LHCN-M2 (cell line): ENCODE data around the gene CNTN1. TPM values are rescaled to one million over a fixed set of nuclear protein-coding genes. Genes with fewer than 3 reads are reported as not detected.

ENCODE experiments used
- DNase-seq: peaks from one replicate; pipeline ENCODE4 v3.0.0-alpha.2; 2012; ENCODE audit warnings: low read depth
- total RNA-seq: library from RNA; depleted of rRNA; stranded (reverse); fragments of >200 nt; gene quantifications from 2 replicates; pipeline ENCODE4 v1.2.3, GENCODE V29; 2014

The CNTN1 gene
- total RNA-seq, 1 experiment from 2014 or later = not detected

DNA sequence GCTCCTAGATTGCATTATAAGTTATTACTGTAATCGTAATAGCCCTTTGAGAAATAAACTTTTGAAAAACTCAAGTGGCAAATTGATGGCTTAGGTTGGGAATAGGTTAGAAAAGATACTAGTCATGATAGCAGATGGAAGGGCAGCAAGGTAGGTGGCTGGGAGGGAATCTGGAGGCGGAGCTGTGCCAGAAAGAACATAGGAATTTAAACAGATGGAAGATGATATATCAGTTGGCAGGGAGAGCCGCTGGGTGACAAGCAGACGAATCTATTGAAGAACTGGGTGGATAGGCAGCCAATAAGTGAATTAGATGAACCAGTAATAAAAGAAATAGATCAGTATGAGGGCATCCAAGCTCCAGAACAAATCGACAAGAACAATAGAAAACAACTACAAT is 142.1 kb downstream of the CNTN1 start:
- no peak for DNase-seq

DNA sequence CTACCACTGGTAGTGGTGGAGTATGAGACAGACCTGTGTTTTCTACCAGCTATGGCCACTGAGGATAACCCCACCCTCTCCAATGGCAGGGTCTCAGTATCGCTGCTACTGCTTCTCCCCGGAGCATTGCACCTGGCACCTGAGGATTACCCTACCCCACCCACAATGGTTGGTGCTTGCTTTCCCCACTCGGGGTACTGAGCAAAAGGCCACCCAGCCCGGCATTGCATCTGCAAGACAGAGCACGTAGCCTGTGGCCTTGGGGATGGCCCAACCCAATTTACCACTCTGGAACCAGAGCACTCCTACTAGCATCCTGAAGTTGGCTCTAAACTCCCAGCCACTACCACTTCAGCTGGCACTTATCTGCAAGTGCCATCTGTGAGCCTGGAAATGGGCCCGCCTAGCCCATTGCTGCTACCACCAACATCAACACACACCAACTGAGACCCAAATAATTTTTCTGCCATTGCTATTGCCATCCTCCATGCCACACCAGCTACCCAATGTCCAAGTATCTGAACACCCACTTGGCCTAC is 145.7 kb downstream of the CNTN1 start:
- DNase-seq = no peak

DNA sequence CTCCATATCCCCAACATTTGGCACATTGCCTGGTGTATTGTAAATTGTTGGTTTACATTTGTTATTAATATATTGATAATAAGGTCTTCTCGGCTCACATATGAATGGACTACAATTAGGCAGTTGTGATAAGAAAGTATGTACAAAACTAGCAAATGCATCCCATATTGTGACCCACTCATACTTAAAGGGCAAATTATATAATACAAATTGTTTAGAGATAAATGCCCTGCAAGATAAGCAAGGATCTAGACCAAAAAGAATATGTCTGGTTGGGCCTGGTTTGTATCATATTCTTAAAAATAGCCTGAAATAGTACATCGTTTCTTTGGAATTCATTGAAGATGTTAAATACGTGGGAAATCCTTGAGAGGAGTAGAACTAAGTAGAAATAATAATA is 151.3 kb downstream of the CNTN1 start:
- DNase-seq = no peak

DNA sequence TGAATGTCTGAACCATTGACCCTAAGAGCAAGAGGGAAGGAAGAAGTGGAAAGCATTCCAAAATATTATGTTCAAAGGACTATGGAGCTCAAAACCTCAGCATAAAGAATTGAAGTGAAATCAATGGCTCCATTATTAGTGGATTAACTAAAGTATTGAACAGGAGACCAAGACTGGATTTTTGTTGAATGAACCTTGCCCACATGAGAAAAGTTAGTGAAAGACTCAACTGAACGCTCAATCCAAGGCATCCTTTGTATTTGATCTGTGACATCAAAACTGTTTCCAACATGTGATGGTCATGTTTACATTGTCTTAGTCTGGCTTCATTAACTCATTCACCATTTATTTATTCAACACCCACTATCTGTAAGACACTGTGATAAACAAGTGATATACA is 161.0 kb downstream of the CNTN1 start:
- DNase-seq = no peak

DNA sequence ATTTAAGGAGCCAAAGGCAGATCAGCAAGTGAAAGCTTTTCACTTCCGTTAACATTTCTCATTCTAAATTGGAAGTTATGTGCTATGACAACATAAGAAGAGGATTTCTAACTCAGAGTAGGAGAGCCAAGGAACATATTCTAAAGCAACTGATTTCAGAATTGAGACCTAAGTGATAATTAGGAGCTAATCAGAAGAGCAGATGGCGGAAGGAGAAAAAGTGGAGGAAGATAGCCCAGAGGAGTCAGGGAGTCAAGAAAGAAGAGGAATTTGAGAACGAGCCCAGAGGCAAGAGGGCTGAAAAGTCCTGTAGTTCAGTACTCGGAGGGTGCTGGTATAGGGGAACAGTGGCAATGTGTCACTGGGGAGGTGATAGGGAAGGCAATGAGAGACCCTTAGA is 162.4 kb downstream of the CNTN1 start:
- no peak for DNase-seq

DNA sequence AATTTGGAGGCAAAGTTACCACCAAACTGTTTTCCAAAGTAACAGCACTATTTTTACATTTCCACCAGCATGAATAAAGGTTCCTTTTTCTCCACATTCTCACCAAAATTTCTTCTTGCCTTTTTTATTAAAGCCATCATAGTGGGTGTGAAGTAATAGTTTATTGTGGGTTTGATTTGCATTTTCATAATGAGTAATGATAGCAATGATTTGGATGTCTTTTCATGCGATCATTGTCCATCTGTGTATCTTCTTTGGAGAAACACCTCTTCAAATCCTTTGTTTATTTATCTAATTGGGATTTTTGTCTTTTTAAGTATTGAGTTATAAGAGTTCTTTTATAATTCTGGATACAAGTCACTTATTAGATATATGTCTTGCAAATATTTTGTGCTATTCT is 172.7 kb downstream of the CNTN1 start:
- no peak for DNase-seq

DNA sequence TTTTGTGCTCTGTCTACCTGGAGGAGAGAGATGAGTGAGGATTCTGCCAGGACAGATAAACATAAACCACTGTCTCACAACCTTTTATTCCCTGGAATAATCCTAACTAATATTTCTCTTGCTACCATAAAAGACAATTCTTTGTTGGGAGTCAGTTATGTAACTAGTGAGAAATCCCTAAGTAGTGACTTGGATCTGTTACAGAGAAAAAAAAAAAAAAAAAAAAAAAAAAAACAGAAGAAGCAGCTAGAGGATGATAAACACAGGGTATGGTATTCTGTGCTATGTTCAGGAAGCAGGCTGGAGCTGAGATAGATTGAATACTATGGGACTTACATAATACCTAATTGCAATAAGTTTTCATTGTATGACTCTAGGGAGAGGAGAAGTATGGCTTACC is 178.7 kb downstream of the CNTN1 start:
- DNase-seq = no peak

DNA sequence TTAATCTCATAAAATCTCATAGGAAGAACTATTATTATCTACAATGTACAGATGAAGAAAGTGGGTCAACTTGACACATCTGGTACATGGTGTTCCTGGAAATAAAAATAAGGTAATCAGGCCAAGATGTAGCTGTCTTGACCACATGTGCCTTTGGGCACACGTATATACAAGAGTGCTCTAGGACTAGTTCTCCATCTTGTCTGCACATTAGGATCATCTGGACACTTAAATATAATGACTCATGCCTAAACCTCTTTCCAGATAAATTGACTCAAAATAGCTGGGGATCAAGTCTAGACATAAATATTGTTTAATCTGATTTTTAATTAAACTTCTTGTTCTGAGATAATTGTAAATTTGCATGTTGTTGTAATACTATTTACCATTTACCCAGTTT is 182.6 kb downstream of the CNTN1 start:
- DNase-seq = no peak

DNA sequence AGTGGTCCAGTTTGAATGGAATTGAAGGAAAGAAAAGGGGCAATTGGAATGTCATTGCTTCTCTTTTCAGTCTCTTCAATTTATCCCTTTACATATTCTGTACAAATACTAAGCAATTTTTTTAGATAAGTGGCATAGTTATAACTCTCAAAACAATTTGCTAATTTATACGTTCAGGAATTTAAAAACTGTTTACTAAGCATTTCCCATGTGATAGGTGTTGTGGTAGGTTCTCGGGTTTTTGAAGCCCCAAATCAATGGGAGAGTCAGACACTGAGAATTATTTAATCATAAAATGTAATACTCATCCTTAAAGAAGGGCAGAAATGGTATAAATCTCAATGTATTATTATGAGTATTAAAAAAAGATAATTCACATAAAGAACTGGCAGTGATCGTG is 197.1 kb downstream of the CNTN1 start:
- no peak for DNase-seq

DNA sequence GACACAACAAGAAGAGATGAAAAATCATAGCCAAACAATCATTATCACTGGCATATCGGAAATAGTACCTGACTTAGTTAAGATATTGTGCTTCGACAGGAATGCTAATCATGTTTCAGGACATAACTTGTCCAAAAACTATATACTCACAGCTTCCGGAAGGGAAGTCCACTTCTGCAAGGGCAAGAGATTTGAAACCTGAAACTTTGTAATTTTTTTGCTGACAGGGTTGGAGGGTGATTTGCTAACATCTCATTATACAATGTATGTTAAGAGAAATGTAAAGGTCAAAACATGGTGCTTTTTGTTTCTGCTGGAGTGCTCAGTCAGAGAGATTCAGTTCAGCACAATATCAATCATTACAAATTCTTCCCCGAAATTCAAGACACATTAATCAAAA is 200.3 kb downstream of the CNTN1 start:
- DNase-seq = no peak

DNA sequence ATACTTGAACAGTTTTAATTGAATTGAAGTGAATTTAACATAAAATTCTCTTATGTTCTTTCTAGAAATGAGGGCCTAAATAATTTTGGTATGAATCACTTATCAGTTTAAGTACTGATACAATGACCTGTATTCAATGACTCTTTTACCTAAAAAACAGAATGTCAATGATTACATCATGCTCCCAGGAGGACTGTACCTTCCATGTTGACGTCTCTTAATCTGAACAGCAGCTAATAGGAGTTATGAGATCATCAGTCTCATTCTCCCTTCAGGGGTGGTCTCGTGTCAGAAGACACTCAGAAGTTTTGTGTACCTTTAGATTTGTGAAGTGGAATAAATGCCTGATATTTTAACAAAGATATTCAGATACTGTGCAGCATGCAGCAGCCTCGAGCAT is 206.3 kb downstream of the CNTN1 start:
- DNase-seq = no peak

DNA sequence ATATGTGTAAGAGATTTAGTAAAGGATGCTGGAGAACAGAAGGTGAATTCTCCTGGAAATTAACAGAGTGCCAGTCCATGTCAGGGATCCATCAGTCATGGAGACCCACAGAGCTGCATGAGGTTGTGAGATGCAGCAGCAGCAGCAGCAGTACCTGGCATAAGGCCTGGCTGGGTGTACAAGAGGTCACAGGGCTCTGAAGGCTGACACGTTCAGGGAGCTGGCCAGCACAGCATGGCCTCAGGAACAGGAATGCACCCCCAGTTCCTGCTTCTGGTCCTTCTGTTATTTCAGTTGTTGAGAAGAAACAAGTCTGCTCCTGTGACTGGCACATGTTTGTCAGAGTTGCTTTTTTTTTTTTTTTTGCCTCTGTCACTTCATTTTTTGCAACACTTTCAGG is 210.8 kb downstream of the CNTN1 start:
- DNase-seq = no peak

DNA sequence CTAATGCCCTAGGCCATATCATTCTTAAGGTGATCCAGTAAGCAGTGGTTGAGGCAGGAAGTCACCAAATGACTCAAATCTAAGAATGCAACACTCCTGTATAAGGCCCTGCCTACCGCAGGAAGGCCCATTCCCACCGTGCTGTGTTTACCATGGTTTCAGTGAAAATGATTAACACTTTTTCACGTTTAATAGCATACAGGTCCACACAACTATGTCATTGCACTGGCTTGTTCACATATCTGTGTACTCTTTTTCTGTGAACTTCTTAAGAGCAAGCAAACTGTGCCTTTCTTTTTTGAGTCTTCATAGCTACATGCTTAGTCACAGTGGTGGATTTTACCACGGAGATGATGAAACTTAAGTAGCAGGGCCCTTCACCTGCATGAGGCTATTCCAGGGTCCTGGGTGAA is 214.9 kb downstream of the CNTN1 start:
- DNase-seq = no peak

DNA sequence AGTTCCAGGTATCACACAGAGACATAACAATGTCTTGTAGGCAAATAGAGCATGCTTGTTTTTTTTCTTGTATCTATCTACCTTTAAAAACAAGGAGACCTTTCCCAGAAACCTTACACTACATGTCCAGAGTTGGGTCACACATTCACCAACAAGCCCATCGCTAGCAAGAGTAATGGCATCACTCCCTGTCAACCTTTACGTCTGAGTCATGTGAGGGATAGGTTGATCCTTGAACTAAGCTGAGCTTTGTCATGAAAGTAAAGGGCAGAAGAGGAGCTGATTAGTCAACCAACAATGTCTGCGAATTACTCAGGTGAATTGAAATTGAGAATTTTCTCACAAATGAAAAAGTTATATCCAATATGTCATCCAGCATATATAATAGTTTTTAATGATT is 219.4 kb downstream of the CNTN1 start:
- DNase-seq = no peak

DNA sequence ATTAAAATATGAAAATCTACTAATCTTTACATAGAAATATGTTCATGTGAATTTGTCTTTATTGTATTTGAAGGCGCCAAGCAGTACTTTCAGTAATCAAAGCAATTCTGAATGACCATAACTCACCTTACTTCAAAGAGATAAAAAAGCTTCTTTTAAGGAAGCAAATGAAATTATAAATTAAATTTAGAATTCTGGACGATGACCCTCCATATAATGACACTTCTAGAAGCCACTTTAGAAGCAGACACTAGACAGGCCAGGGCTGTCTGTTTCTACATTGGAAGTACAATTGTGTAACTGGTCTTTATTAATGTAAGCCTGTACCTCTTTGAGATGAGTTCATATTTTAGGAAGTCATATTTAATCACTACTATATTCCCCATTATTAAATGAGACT is 222.9 kb downstream of the CNTN1 start:
- DNase-seq = no peak

DNA sequence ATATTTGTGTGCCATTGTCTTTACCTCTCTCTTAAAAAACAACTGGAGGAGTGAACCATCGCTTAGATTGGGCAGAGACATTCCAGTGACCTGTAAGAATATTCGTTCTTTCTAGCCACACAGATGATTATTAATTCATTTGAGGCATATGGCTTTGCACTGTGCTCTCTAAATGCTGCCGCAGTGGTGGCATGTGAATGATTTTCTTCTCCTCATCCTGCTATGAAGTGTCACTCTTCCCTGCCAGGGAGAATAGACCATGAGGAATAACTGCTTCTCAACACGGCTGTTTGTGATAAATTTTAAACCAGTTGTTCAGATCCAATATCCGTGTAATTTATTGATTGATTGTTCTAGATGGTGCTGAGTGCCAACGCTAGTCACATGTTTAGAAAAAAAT is 225.3 kb downstream of the CNTN1 start:
- DNase-seq = no peak

DNA sequence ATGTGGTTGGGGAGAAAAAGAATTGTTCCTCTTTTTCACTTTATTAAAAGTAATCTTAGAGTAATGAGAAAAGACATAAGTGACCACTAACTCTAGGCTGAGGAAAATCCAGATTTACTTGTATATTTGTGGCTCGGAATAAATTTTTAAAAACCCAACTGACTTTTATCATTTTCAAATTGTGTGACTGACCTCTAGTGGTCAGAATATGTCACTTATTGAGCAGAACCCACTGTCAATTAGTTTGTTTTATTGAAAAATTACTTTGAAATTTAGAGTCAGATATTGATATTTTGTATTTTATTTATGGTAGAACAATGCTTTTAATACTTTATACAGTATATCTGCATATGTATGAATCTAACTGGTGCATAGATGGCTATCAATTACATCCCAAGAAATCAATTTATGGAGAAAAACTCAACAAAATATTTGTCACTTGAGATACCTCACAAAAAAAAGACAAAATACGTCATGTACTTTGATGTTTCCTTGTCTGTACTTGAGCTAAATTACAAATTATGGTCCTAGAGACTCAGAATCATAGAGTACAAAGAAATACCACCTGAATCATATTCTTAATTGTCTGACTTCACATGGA is 229.4 kb downstream of the CNTN1 start:
- DNase-seq = peak; percentile 1

DNA sequence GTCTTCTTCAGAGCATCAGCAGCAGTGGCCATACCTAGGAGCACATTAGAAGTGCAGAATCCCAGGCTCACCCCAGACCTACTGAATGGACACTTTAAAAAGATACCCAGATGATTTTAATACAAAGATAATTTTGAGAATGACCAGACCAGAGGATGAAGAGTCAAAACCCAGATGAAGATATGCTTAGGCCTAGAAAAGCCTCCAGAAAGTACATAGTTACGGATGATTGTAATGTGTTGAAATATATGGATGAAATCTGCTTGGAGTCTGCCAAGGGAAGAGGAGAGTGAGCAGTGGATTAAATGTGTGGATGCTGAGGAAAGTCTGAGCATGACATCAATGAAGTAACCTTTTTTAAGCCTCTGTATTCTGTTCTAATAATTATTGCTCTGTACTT is 245.7 kb downstream of the CNTN1 start:
- no peak for DNase-seq

DNA sequence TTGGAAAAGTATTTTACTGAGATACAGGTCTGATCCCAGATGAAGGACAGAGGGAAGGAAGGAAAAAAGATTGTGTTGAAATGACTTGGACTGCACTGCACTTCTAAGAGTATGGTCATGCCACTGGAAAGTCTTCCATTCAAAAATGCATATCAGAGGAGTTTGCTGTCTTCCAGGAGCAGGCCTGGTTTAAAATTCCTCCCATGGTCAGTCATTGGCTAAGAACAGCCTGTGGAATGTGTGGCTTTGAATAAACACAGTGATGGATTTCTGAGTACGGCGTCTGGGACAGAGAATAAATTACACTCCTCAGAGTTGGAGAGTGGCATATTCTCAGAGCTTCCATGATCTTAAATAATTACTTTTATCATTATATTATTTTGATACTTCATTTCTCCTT is 250.1 kb downstream of the CNTN1 start:
- DNase-seq = peak; percentile 3

DNA sequence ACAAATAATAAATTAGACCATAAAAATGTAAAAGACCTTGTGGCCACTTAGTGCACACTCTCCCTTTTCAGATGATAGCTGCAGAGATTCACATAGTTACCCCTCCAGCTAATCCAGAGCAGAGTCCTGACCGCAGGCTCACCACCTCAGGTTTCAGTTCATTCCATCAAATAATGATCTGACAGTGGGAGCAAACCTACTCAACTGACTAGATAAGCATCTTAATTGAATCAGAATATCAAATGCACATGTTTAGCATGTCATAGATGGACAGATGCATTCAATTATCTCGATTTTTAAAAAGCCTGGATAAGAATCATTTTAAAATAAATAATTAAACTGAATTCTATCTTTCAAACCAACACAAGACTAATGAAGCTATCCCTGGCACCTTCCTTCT is 253.5 kb downstream of the CNTN1 start:
- DNase-seq = no peak

DNA sequence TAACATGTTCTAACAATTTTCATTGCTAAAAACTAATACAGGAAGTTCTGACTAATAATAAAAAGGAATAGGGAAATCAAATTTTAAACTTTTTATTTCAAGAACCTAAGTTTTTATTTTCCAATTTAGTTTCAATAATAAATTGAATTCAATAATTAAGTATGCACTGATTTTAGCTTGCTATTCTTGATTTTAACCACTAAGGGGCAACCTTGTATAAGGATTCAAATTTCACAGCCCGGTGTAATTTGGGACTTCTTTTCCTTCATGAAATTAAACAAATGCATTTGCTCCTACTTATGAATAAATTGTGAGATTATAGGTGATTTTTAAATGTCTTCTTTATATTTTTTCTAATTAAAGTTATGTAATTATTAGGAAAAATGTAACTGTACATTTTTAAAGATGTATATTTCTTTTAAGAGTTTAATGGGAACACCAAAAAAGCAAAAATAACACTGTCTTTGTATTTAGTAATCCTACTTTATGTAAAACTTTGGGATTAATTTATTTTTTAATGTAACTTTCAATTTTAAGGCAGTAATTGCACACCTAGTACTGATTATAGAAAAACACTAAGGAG is 254.5 kb downstream of the CNTN1 start:
- peak; percentile 10 for DNase-seq

DNA sequence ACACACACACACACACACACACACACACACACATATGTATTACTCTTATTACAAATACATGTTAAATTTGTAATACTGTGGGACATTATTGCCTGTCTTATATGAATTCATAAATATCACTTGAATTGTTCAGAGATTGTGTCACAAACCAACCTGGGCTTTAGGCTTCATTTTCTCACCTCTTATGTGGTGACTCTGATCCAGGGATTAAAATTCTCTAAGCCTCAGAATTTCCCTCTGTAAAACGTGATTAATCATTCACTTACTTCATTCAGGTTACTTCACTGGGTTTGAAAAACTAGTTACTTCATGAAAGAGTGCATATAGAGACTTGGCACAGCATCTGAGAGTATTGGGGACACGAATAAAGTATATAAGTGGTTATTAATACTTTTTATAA is 255.6 kb downstream of the CNTN1 start:
- DNase-seq = no peak

DNA sequence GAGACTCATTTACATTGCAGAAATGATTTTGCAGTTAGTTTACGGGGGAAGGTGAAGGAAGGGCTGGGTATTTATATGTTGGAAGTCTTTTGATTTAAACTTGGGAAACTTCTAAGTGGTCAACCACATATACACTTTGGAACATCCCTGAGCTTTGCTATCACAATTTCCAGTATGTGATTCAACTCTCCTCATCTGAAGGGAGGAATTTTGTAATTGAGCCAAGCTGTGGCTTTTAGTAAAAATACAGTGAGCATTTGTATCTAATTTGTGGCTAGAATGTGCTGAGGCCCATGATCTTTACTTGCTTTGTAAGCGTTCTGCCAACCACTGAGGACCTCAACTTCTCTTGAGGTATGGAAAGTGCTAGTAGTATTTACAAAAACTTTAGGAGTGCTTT is 260.8 kb downstream of the CNTN1 start:
- no peak for DNase-seq

DNA sequence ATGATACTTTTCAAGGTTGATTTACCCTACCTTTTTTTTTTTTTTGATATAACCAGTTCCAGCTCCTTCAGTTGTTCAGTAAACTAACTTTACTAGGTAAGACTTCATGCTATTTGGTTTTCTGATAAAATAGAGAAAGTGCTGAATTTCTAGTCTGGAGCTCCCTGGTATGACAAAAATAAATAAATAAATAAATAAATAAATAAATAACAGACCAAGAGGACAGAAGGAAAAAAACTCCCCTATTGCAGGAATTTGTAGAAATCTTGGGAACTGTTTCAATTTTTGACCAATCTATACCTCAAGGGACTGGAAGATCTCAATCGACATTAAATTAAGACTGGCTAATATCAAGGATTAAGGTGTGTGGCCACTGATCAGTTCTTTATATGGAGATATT is 265.2 kb downstream of the CNTN1 start:
- no peak for DNase-seq
